Activated T-cell treated with anti-CD3 and anti-CD28 coated beads, Interleukin-2, amount 50 U/mL, for 1 hour (primary cell): ENCODE data around the gene PMS1.
A peak's percentile ranks its signal among the peaks of the same experiment; 100 is the strongest.
"Not testable (repeated sequence)": the region's sequence is repeated elsewhere in the genome, so short reads cannot be mapped to it uniquely, and the experiment has no call there.

Experiments
- DNase-seq: peaks from one replicate; pipeline ENCODE4 v3.0.0-alpha.2; 2020

Gene PMS1

DNA sequence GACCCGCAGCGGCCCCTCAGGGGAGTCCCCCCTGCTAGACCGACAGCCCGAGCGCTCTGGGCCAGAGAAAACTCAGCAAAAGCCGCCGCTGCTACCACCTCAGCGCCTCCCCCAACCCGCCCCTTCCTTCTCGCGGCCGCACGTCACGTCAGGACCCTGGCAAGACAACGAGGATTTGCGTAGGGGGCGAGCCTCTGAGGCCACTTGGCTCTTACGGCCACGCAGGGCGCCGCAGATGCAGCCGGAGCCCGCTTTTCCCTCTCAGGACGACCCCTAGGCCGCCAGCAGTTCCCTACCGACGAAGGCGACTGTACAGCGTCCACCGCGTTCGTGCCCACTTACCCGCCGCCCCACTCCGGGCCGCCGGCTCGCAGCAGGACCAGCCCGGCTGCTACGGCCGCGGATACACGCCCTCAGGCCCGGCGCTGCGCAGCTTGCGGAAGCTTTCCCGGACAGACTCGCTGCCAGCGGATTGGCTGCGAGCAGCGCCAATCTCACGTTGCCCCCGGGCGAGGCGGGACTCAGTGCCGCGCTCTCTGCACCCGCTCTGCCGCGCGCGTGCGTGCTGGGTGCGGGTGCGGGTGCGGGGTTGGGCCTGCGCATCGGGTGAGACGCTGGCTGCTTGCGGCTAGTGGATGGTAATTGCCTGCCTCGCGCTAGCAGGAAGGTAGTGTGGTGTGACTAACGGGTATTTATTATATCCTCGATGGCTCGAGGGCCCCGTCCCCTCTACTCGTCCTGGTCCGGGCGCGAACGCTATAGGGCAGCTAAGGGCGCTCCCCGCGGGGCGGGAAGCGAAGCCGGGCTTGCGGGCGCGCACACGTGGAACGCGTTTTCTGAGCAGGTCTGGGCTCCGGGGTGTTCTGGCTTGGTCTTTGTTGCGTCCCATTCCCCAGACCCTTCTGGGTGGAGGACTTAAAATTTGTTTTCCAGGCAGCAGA lies at the start of gene PMS1, which contains the start of gene ORMDL1:
Gene PMS1 (plus strand): TSS at position 524 of the 941 bp plus-strand sequence. CDS start 7,360 bp downstream, outside the sequence.
Gene ORMDL1 (minus strand): TSS at position 413 of the 941 bp plus-strand sequence. CDS start 1,744 bp downstream, outside the sequence.
- peak; percentile 94 for DNase-seq

DNA sequence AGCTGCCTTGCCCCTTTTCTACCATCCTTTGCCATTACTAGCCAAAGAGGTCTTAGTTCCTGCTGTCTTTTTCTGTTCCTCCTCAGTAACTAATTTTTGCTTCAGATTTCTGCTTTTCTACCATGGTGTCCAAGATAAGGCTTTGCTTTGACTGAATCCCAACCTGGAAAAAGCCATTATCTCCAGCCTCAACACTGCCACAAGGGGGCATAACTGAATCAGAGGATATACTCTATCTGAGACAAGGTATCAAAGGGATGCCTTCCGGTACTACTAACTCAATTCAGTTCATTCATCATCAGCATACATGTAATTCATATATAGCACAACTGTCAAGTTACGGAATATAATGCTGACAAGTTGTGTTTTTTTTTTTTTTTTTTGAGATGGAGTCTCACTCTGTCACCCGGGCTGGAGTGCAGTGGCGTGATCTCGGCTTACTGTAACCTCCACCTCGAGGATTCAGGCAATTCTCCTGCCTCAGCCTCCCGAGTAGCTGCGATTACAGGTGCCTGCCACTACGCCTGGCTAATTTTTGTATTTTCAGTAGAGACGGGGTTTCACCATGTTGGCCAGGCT lies 33.1 kb upstream of the PMS1 start:
- no peak for DNase-seq

- DNase-seq = no peak
These were observed 27.8 kb upstream of the PMS1 start for GRCh38 chr2:189756311-189756952.

- DNase-seq = not testable (repeated sequence)
These were observed 24.1 kb upstream of the PMS1 start for GRCh38 chr2:189760154-189760553.

DNA sequence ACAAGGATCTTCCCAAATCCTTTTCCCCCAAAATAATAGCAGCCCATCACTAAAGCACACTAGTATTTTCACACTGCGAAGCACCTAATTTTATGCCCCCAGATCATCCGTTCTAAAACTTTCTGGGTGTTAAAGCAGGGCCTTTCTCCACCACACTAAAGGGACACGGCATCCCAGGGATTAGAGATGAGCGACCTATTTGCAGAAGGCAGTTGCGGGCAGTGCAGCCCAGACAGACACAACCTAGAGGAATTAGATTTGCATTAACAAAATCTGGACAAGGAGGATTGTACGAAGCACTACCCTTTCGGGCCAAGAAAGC lies 22.1 kb upstream of the PMS1 start:
- DNase-seq = no peak

GRCh38 chr2:189762551-189763298 lies 21.5 kb upstream of the PMS1 start, which contains the start of gene OSGEPL1:
Gene OSGEPL1 (minus strand): TSS chr2:189762792. CDS start chr2:189761640, 1,152 bp downstream.
- DNase-seq = peak; percentile 91

- no peak for DNase-seq
These were observed 20.2 kb upstream of the PMS1 start for GRCh38 chr2:189763908-189764661.

- DNase-seq = no peak
These were observed 13.5 kb upstream of the PMS1 start for GRCh38 chr2:189770590-189771322.

- no peak for DNase-seq
These were observed 12.0 kb upstream of the PMS1 start for GRCh38 chr2:189772212-189772611.

- DNase-seq = no peak
These were observed 2.0 kb upstream of the PMS1 start for GRCh38 chr2:189782221-189782671.

DNA sequence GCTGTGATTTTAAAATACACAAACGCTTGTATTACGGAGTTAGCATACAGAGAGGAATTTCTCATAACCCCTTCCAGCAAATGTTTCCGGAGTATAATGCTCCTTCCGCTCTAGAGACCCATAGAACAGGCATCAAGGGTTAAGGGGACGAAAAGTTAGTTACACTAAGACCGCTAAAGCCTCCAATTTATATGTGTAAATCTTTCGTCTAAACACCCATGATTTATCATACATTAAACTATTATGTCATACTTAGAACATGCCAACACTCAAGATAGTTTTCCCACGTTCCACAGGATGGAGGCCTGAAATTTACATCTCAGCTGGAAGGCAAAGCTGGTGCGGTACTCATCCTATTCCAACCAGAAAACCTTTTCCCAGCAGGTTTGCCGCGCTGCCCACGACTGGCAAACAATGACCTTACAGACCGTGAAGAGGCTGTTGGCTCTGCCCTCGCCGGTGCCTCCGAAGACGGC lies 761 bp upstream of the PMS1 start:
- DNase-seq = no peak

DNA sequence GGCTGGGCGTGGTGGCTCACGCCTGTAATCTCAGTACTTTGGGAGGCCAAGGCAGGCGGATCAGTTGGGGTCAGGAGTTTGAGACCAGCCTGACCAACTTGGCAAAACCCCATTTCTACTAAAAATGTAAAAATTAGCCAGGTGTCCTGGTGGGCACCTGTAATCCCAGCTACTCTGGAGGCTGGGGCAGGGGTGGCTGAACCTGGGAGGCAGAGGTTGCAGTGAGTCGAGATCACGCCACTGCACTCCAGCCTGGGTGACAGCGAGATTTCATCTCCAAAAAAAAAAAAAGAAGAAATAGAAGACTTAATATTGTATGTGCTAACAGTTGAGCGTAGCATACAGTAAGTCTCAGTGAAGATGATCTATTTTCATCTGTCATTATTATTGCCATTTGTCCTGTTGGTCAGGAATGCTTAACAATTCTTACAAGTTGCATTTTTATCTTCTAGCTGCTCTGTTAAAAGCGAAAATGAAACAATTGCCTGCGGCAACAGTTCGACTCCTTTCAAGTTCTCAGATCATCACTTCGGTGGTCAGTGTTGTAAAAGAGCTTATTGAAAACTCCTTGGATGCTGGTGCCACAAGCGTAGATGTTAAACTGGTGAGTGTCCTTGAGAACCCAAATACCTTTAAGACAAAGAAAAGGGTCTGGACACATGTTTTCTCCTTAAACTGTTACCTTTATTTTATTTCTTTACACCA lies 7.2 kb downstream of the PMS1 start:
- no peak for DNase-seq

- no peak for DNase-seq
These were observed 10.1 kb downstream of the PMS1 start for GRCh38 chr2:189794310-189794709.

GRCh38 chr2:189797902-189798301 lies 13.7 kb downstream of the PMS1 start:
- DNase-seq = no peak

GRCh38 chr2:189798312-189799029 lies 14.2 kb downstream of the PMS1 start:
- DNase-seq = no peak

- no peak for DNase-seq
These were observed 14.7 kb downstream of the PMS1 start for GRCh38 chr2:189799030-189799331.

DNA sequence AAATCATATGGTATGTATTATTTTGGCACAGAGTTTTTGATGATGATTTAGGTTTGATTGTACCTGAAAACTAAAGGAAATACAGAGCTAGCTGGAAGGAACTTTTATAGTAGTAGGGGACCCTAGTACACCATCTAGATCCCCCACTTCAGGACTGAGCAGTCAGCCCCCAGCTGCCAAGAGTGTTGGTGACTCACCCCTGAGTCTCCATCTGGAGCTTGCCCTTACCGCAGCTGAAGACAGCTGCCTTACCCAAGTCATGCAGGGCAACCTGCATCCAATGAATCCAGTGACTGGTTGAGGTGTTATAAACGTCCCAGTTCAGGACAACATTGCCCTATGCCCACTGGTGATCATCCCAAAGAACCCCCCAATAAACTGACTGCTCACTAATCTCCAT lies 15.3 kb downstream of the PMS1 start:
- DNase-seq = no peak

DNA sequence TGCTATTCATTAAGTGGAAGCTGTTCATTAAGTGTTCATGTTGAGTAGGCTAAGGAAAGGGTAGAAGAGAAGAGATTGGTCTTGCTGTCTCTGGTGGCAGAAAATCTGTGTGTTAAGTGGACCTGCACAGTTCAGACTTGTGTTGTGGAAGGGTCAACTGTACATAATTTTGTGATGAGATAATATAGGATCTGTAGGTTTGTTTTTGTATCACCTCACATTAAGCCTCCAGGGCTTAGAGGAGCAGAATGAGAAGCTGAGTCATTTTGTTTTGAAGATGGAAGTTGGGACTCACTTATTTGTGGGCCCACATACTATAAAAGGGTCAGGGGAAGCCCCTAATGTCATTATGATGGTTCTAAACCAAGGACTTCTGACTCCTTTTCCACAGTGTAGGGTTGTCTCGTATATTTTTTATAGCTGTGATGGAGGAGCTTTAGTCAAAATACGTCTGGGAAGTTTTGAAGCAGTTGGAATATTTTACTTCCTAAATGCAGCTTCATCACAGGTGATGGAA lies 18.2 kb downstream of the PMS1 start:
- DNase-seq = no peak

DNA sequence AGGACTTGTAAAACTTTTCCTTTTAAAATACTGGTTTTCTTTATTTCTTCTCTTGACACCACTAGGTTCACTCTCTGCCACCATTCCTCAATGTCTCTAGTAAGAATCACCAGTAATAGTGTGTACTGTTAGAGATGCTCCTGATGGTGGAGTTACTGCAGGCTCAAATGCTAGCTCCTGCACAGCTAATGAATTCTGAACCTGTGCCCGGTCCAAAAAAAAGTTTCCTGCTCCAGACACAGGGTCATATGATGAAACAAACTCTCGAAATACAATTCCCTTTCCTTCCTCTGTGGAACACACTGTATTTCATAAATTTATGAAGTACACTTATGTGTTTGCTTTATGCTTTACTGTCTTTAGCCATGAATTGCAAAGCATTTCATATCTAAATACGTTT lies 19.2 kb downstream of the PMS1 start:
- no peak for DNase-seq
